ENCODE measurements around the gene TRIM67.

The TRIM67 gene

GRCh38 chr1:231231511-231231910 is 69.7 kb downstream of the TRIM67 start:
- TF ChIP-seq FOXP2 (optimal IDR thresholded peaks at IDR 0.05; ENCODE audit: borderline replicate concordance, extremely low read depth, extremely low read length, insufficient read depth) (no peak), REST (IDR thresholded peaks at IDR 0.05; ENCODE audit: insufficient read depth in 1 of 2, low read depth in 2 of 2, low read length in 2 of 2) (no peak), TAF1 (IDR thresholded peaks at IDR 0.05; ENCODE audit: borderline replicate concordance, insufficient read depth, low read length) (no peak), SIN3A (IDR thresholded peaks at IDR 0.05; ENCODE audit: borderline replicate concordance, insufficient read depth, low read length) (no peak), POLR2AphosphoS5 (IDR thresholded peaks at IDR 0.05; ENCODE audit: low read depth, low read length) (no peak)

GRCh38 chr1:231232870-231233734 is 71.2 kb downstream of the TRIM67 start:
- no peak for TF ChIP-seq REST (IDR thresholded peaks at IDR 0.05; ENCODE audit: insufficient read depth in 1 of 2, low read depth in 2 of 2, low read length in 2 of 2)

- no peak for TF ChIP-seq TAF1 (IDR thresholded peaks at IDR 0.05; ENCODE audit: borderline replicate concordance, insufficient read depth, low read length)
- TF ChIP-seq POLR2AphosphoS5 (IDR thresholded peaks at IDR 0.05; ENCODE audit: low read depth, low read length): no peak
- TF ChIP-seq FOXP2 (optimal IDR thresholded peaks at IDR 0.05; ENCODE audit: borderline replicate concordance, extremely low read depth, extremely low read length, insufficient read depth): no peak
- no peak for TF ChIP-seq SIN3A (IDR thresholded peaks at IDR 0.05; ENCODE audit: borderline replicate concordance, insufficient read depth, low read length)
- no peak for TF ChIP-seq REST (IDR thresholded peaks at IDR 0.05; ENCODE audit: insufficient read depth in 1 of 2, low read depth in 2 of 2, low read length in 2 of 2)
Observed at GRCh38 chr1:231233735-231234417, 72.0 kb downstream of the TRIM67 start.

- TF ChIP-seq REST (IDR thresholded peaks at IDR 0.05; ENCODE audit: insufficient read depth in 1 of 2, low read depth in 2 of 2, low read length in 2 of 2): no peak
- TF ChIP-seq POLR2AphosphoS5 (IDR thresholded peaks at IDR 0.05; ENCODE audit: low read depth, low read length): no peak
- no peak for TF ChIP-seq SIN3A (IDR thresholded peaks at IDR 0.05; ENCODE audit: borderline replicate concordance, insufficient read depth, low read length)
- TF ChIP-seq TAF1 (IDR thresholded peaks at IDR 0.05; ENCODE audit: borderline replicate concordance, insufficient read depth, low read length): no peak
- no peak for TF ChIP-seq FOXP2 (optimal IDR thresholded peaks at IDR 0.05; ENCODE audit: borderline replicate concordance, extremely low read depth, extremely low read length, insufficient read depth)
Observed at GRCh38 chr1:231234506-231234905, 72.6 kb downstream of the TRIM67 start.
